Type B pancreatic cell (in vitro differentiated cells): ENCODE data around the gene LYVE1. TPM values are rescaled to one million over a fixed set of nuclear protein-coding genes. Genes with fewer than 3 reads are reported as not detected.
A peak's percentile ranks its signal among the peaks of the same experiment; 100 is the strongest.

ENCODE experiments used
- DNase-seq: peaks from one replicate; pipeline ENCODE4 v3.0.0; 2021; ENCODE audit warnings: mixed read lengths; ENCODE audit not compliant: unreplicated experiment; ENCODE audit errors: extremely low spot score
- H3K27ac Mint-ChIP-seq: 2 replicates; pipeline ENCODE4 v1.8.0; 2021; ENCODE audit warnings: mild to moderate bottlenecking, mixed read lengths
- H3K27me3 Mint-ChIP-seq: 2 replicates; pipeline ENCODE4 v1.8.0; 2021; ENCODE audit warnings: mixed read lengths
- H3K36me3 Mint-ChIP-seq: 2 replicates; pipeline ENCODE4 v1.8.0; 2021; ENCODE audit warnings: mixed read lengths
- H3K4me1 Mint-ChIP-seq: one replicate; pipeline ENCODE4 v1.8.0; 2021; ENCODE audit warnings: mixed read lengths; ENCODE audit not compliant: unreplicated experiment
- H3K4me3 Mint-ChIP-seq: 2 replicates; pipeline ENCODE4 v1.8.0; 2021; ENCODE audit warnings: mild to moderate bottlenecking, mixed read lengths
- H3K9me3 Mint-ChIP-seq: 2 replicates; pipeline ENCODE4 v1.8.0; 2021; ENCODE audit warnings: mixed read lengths
- total RNA-seq: library from RNA; stranded (reverse); gene quantifications from 2 replicates; pipeline ENCODE4 v1.2.1, GENCODE V29; 2021; ENCODE audit warnings: low replicate concordance
- TF ChIP-seq, protein P1 (sequence below): fragments of 200-600 bp; sonication (generic); conservative IDR thresholded peaks from 2 replicates; pipeline ENCODE4 v1.5.0; 2021; ENCODE audit warnings: antibody characterized with exemption, mild to moderate bottlenecking

LYVE1 gene
- total RNA-seq, 1 donor from 2014 or later = not detected

- Mint-ChIP-seq H3K4me3 (no peak overlapping the region), H3K27me3 (peaks cover 8% of the 10 kb centered on the region), H3K9me3 (no peaks in the 10 kb centered on the region), H3K4me1 (no peaks in the 10 kb centered on the region), H3K27ac (no peak overlapping the region), H3K36me3 (no peaks in the 10 kb centered on the region)
- TF ChIP-seq, protein P1, sequence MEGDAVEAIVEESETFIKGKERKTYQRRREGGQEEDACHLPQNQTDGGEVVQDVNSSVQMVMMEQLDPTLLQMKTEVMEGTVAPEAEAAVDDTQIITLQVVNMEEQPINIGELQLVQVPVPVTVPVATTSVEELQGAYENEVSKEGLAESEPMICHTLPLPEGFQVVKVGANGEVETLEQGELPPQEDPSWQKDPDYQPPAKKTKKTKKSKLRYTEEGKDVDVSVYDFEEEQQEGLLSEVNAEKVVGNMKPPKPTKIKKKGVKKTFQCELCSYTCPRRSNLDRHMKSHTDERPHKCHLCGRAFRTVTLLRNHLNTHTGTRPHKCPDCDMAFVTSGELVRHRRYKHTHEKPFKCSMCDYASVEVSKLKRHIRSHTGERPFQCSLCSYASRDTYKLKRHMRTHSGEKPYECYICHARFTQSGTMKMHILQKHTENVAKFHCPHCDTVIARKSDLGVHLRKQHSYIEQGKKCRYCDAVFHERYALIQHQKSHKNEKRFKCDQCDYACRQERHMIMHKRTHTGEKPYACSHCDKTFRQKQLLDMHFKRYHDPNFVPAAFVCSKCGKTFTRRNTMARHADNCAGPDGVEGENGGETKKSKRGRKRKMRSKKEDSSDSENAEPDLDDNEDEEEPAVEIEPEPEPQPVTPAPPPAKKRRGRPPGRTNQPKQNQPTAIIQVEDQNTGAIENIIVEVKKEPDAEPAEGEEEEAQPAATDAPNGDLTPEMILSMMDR = no peak
- no peak for DNase-seq
Observed at GRCh38 chr11:10550503-10551289, 17.8 kb downstream of the LYVE1 start.

- Mint-ChIP-seq H3K27me3 (peaks cover 4% of the 10 kb centered on the region), H3K27ac (no peak overlapping the region), H3K4me1 (peaks cover 4% of the 10 kb centered on the region), H3K36me3 (no peaks in the 10 kb centered on the region), H3K9me3 (no peaks in the 10 kb centered on the region), H3K4me3 (no peak overlapping the region)
- no peak for DNase-seq
- TF ChIP-seq, protein P1 = no peak
Observed at GRCh38 chr11:10544491-10545465, 23.7 kb downstream of the LYVE1 start.

- peaks cover 4% of the 10 kb centered on the region for H3K27me3 Mint-ChIP-seq
- TF ChIP-seq, protein P1 = no peak
- no peaks in the 10 kb centered on the region for H3K36me3 Mint-ChIP-seq
- peaks cover 7% of the 10 kb centered on the region for H3K4me1 Mint-ChIP-seq
- H3K9me3 Mint-ChIP-seq = no peaks in the 10 kb centered on the region
- no peak overlapping the region for H3K27ac Mint-ChIP-seq
- peak; percentile 68 for DNase-seq
- no peak overlapping the region for H3K4me3 Mint-ChIP-seq
Observed at GRCh38 chr11:10543782-10544181, 24.7 kb downstream of the LYVE1 start.

DNA sequence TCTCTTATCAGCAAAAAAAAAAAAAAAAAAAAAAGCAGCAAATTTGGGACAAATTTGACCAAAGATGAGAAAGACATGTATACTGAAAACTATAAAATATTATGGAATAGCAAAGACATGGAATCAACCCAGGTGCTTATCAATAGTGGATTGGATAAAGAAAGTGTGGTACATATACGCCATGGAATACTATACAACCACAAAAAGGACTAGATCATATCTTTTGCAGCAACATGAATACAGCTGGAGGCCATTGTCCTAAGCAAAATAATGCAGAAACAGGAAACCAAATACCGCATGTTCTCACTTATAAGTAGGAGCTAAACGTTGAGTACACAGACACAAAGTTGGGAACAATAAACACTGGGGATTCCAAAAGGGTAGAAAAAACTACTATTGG lies 25.7 kb downstream of the LYVE1 start:
- Mint-ChIP-seq H3K4me1 (peaks cover 7% of the 10 kb centered on the region), H3K4me3 (no peak overlapping the region), H3K36me3 (no peaks in the 10 kb centered on the region), H3K27ac (no peak overlapping the region), H3K27me3 (peaks cover 4% of the 10 kb centered on the region), H3K9me3 (no peaks in the 10 kb centered on the region)
- DNase-seq = no peak
- TF ChIP-seq, protein P1 = no peak

DNA sequence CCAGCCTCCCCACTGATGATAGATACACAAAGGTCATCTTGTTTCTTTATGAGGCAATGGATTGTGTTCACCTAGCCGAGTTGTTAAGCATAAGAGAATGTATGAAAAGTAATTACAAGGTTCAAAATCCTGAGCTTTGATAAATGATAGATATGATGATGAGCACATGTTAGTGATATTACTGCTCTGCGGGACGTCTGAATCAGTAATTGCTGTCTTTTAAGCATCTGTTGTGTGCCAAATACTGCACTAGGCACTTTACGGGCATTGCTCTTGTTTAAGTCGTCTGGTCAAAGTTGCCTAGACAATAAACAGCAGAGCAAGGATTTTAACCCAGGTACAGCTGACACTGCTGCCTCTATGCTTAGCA lies 26.9 kb downstream of the LYVE1 start:
- Mint-ChIP-seq H3K27ac (peak overlapping the region; percentile 97), H3K36me3 (no peaks in the 10 kb centered on the region), H3K4me3 (peak overlapping the region; percentile 93), H3K9me3 (no peaks in the 10 kb centered on the region), H3K4me1 (peaks cover 12% of the 10 kb centered on the region), H3K27me3 (no peaks in the 10 kb centered on the region)
- TF ChIP-seq, protein P1 = no peak
- DNase-seq = no peak
